HEK293 (cell line): Measurements from ENCODE around the gene DICER1.

ENCODE experiments used
- CTCF ChIA-PET: fragments of 350-600 bp; formaldehyde crosslinking; extraction: SDS; loops from one replicate; lab custom pipeline; 2021; ENCODE audit warnings: antibody characterized with exemption; lab: Yijun Ruan, JAX
- POLR2A ChIA-PET: fragments of 300-600 bp; formaldehyde crosslinking; extraction: SDS; loops from one replicate; lab custom pipeline; 2020; ENCODE audit warnings: antibody characterized with exemption, inconsistent platforms; lab: Yijun Ruan, JAX
- H3K27ac ChIP-seq: fragments of 200-500 bp; sonication (Bioruptor generic); 2 replicates; pipeline ENCODE4 v1.5.1; 2014; ENCODE audit warnings: low read depth, low read length, control low read depth, inconsistent platforms; ENCODE audit errors: extremely low read depth
- H3K36me3 ChIP-seq, 2 experiments: fragments of 200-500 bp in 1 of 2; sonication (Bioruptor generic) in 1 of 2; 1 replicate in 1 of 2; 2 replicates in 1 of 2; pipeline ENCODE4 v1.5.1; 2014 to 2017; ENCODE audit warnings: inconsistent platforms in 2 of 2, low read length in 2 of 2; ENCODE audit not compliant: control insufficient read depth in 2 of 2, insufficient read depth in 1 of 2
- H3K4me1 ChIP-seq: fragments of 200-500 bp; sonication (Bioruptor generic); 2 replicates; pipeline ENCODE4 v1.5.1; 2014; ENCODE audit warnings: mild to moderate bottlenecking, low read length, inconsistent platforms; ENCODE audit not compliant: control insufficient read depth, insufficient read depth
- H3K4me3 ChIP-seq: 2 replicates; pipeline ENCODE4 v1.5.1; 2011; ENCODE audit warnings: low read depth, mild to moderate bottlenecking, control low read depth, low read length, moderate library complexity
- H3K9me3 ChIP-seq: fragments of 200-500 bp; sonication (Bioruptor generic); 2 replicates; pipeline ENCODE4 v1.5.1; 2014; ENCODE audit warnings: low read depth, low read length, inconsistent platforms; ENCODE audit not compliant: control insufficient read depth, insufficient read depth
- GLI2 ChIP-seq: fragments of 450-650 bp; formaldehyde crosslinking; IDR thresholded peaks from 2 replicates; pipeline ENCODE4; 2017; ENCODE audit warnings: missing biosample characterization, missing genetic modification characterization, low read depth, borderline replicate concordance
- KLF7 ChIP-seq: fragments of 450-650 bp; formaldehyde crosslinking; IDR thresholded peaks from 2 replicates; pipeline ENCODE4 v1.5.1; 2016; ENCODE audit warnings: missing biosample characterization, missing genetic modification characterization, borderline replicate concordance
- KLF9 ChIP-seq: fragments of 450-650 bp; formaldehyde crosslinking; IDR thresholded peaks from 2 replicates; pipeline ENCODE4 v1.5.1; 2016; ENCODE audit warnings: missing biosample characterization, missing genetic modification characterization, low read depth
- TCF7L2 ChIP-seq: IDR thresholded peaks from 2 replicates; pipeline ENCODE4 v1.6.1; 2011; ENCODE audit warnings: low read depth, mild to moderate bottlenecking, inconsistent platforms, low read length, moderate library complexity, borderline replicate concordance
- ZBTB1 ChIP-seq: fragments of 450-650 bp; formaldehyde crosslinking; IDR thresholded peaks from 2 replicates; pipeline ENCODE4 v1.5.1; 2016; ENCODE audit warnings: missing biosample characterization, missing genetic modification characterization
- ZBTB48 ChIP-seq: fragments of 450-650 bp; formaldehyde crosslinking; IDR thresholded peaks from 2 replicates; pipeline ENCODE4 v1.5.1; 2016; ENCODE audit warnings: missing biosample characterization, missing genetic modification characterization
- ZEB2 ChIP-seq: fragments of 450-650 bp; formaldehyde crosslinking; IDR thresholded peaks from 2 replicates; pipeline ENCODE4 v1.5.1; 2016; ENCODE audit warnings: missing biosample characterization, missing genetic modification characterization
- ZIC2 ChIP-seq: fragments of 450-650 bp; formaldehyde crosslinking; IDR thresholded peaks from 2 replicates; pipeline ENCODE4 v1.5.1; 2016; ENCODE audit warnings: missing biosample characterization, missing genetic modification characterization
- ZNF16 ChIP-seq: fragments of 450-650 bp; formaldehyde crosslinking; IDR thresholded peaks from 2 replicates; pipeline ENCODE4 v1.5.1; 2016; ENCODE audit warnings: low read depth, missing biosample characterization, missing genetic modification characterization
- ZNF175 ChIP-seq: fragments of 450-650 bp; formaldehyde crosslinking; IDR thresholded peaks from 2 replicates; pipeline ENCODE4 v1.5.1; 2016; ENCODE audit warnings: missing biosample characterization, missing genetic modification characterization
- ZNF324 ChIP-seq: fragments of 450-650 bp; formaldehyde crosslinking; IDR thresholded peaks from 2 replicates; pipeline ENCODE4 v1.5.1; 2016; ENCODE audit warnings: missing biosample characterization, missing genetic modification characterization
- ZNF354C ChIP-seq: fragments of 450-650 bp; formaldehyde crosslinking; IDR thresholded peaks from 2 replicates; pipeline ENCODE4 v1.5.1; 2016; ENCODE audit warnings: missing biosample characterization, missing genetic modification characterization, low read depth, borderline replicate concordance
- ZNF404 ChIP-seq: fragments of 450-650 bp; formaldehyde crosslinking; IDR thresholded peaks from 2 replicates; pipeline ENCODE4 v1.5.1; 2017; ENCODE audit warnings: missing biosample characterization, missing genetic modification characterization
- ZNF423 ChIP-seq: fragments of 450-650 bp; formaldehyde crosslinking; IDR thresholded peaks from 2 replicates; pipeline ENCODE4 v1.5.1; 2016; ENCODE audit warnings: missing biosample characterization, missing genetic modification characterization
- ZNF426 ChIP-seq: fragments of 450-650 bp; formaldehyde crosslinking; IDR thresholded peaks from 2 replicates; pipeline ENCODE4 v1.5.1; 2017; ENCODE audit warnings: missing biosample characterization, missing genetic modification characterization, mild to moderate bottlenecking, inconsistent platforms, moderate library complexity
- ZNF473 ChIP-seq: fragments of 450-650 bp; formaldehyde crosslinking; IDR thresholded peaks from 2 replicates; pipeline ENCODE4 v1.5.1; 2017; ENCODE audit warnings: missing biosample characterization, missing genetic modification characterization
- ZNF521 ChIP-seq: fragments of 450-650 bp; formaldehyde crosslinking; IDR thresholded peaks from 2 replicates; pipeline ENCODE4 v1.5.1; 2017; ENCODE audit warnings: missing biosample characterization, mild to moderate bottlenecking, missing genetic modification characterization
- ZNF544 ChIP-seq: fragments of 450-650 bp; formaldehyde crosslinking; IDR thresholded peaks from 2 replicates; pipeline ENCODE4 v1.5.0; 2017; ENCODE audit warnings: missing biosample characterization, missing genetic modification characterization
- ZNF548 ChIP-seq: fragments of 450-650 bp; formaldehyde crosslinking; IDR thresholded peaks from 2 replicates; pipeline ENCODE4 v1.5.1; 2016; ENCODE audit warnings: missing biosample characterization, missing genetic modification characterization
- ZNF747 ChIP-seq: fragments of 450-650 bp; formaldehyde crosslinking; IDR thresholded peaks from 2 replicates; pipeline ENCODE4 v1.5.1; 2016; ENCODE audit warnings: missing biosample characterization, missing genetic modification characterization
- ZNF776 ChIP-seq: fragments of 450-650 bp; formaldehyde crosslinking; IDR thresholded peaks from 2 replicates; pipeline ENCODE4 v1.5.0; 2017; ENCODE audit warnings: missing biosample characterization, missing genetic modification characterization, borderline replicate concordance
- ZNF785 ChIP-seq: fragments of 450-650 bp; formaldehyde crosslinking; IDR thresholded peaks from 2 replicates; pipeline ENCODE4 v1.5.1; 2016; ENCODE audit warnings: missing biosample characterization, missing genetic modification characterization
- ZNF791 ChIP-seq: fragments of 450-650 bp; formaldehyde crosslinking; IDR thresholded peaks from 2 replicates; pipeline ENCODE4 v1.5.1; 2016; ENCODE audit warnings: missing biosample characterization, missing genetic modification characterization
- ZSCAN16 ChIP-seq: fragments of 450-650 bp; formaldehyde crosslinking; IDR thresholded peaks from 2 replicates; pipeline ENCODE4 v1.5.1; 2016; ENCODE audit warnings: missing biosample characterization, missing genetic modification characterization
- ZSCAN23 ChIP-seq: fragments of 450-650 bp; formaldehyde crosslinking; IDR thresholded peaks from 2 replicates; pipeline ENCODE4 v1.5.1; 2016; ENCODE audit warnings: missing biosample characterization, missing genetic modification characterization
- TF ChIP-seq, protein P1 (sequence below): fragments of 450-650 bp; formaldehyde crosslinking; IDR thresholded peaks from 2 replicates; pipeline ENCODE4 v1.5.1; 2016; ENCODE audit warnings: missing biosample characterization, missing genetic modification characterization

Gene DICER1

DNA sequence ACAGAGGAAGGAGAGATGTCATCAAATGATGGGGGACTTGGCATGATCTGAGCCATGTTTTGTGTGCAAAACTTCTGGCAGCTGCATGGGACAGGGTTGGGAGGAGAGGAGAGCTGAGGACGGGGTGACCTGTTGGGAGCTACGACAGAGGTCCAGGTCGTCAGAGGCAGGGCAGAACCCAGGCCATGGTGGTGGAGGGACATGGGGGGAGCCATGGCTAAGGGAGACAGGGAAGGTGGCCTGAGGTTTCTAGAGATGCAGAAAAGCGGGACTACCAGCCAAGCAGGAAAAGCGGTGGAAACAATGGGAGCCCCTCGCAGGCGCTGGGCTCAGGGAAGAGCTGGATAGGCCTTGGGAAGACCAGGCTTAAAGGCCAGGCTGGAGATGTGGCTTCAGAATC, 88.3 kb downstream of the DICER1 start:
- CTCF ChIA-PET = no interaction called here
- no peak overlapping the region for H3K27ac ChIP-seq
- no peaks in the 10 kb centered on the region for H3K4me1 ChIP-seq
- TF ChIP-seq ZSCAN16 (tag by site-specific recombination) = no peak
- no peak for TF ChIP-seq ZIC2 (tag by site-specific recombination)
- no peak for TF ChIP-seq ZNF423 (tag by site-specific recombination)
- TF ChIP-seq ZNF426 (tag by site-specific recombination) = no peak
- no peak for TF ChIP-seq ZNF747 (tag by site-specific recombination)
- TF ChIP-seq ZNF776 (tag by site-specific recombination) = no peak
- no peak for TF ChIP-seq ZNF324
- no peak for TF ChIP-seq ZNF785 (tag by site-specific recombination)
- TF ChIP-seq ZEB2 (tag by site-specific recombination) = no peak
- TF ChIP-seq KLF7 (tag by site-specific recombination) = no peak
- TF ChIP-seq KLF9 (tag by site-specific recombination) = no peak
- TF ChIP-seq GLI2 (tag by site-specific recombination) = no peak
- no peak for TF ChIP-seq ZNF791
- TF ChIP-seq ZNF16 (tag by site-specific recombination) = no peak
- TF ChIP-seq, protein P1, sequence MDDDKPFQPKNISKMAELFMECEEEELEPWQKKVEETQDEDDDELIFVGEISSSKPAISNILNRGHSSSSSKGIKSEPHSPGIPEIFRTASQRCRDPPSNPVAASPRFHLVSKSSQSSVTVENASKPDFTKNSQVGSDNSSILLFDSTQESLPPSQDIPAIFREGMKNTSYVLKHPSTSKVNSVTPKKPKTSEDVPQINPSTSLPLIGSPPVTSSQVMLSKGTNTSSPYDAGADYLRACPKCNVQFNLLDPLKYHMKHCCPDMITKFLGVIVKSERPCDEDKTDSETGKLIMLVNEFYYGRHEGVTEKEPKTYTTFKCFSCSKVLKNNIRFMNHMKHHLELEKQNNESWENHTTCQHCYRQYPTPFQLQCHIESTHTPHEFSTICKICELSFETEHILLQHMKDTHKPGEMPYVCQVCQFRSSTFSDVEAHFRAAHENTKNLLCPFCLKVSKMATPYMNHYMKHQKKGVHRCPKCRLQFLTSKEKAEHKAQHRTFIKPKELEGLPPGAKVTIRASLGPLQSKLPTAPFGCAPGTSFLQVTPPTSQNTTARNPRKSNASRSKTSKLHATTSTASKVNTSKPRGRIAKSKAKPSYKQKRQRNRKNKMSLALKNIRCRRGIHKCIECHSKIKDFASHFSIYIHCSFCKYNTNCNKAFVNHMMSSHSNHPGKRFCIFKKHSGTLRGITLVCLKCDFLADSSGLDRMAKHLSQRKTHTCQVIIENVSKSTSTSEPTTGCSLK (tag by site-specific recombination) = no peak
- no peak for TF ChIP-seq ZNF354C (tag by site-specific recombination)
- no peaks in the 10 kb centered on the region for H3K36me3 ChIP-seq
- POLR2A ChIA-PET = no interaction called here
- no peak overlapping the region for H3K4me3 ChIP-seq
- no peaks in the 10 kb centered on the region for H3K9me3 ChIP-seq

DNA sequence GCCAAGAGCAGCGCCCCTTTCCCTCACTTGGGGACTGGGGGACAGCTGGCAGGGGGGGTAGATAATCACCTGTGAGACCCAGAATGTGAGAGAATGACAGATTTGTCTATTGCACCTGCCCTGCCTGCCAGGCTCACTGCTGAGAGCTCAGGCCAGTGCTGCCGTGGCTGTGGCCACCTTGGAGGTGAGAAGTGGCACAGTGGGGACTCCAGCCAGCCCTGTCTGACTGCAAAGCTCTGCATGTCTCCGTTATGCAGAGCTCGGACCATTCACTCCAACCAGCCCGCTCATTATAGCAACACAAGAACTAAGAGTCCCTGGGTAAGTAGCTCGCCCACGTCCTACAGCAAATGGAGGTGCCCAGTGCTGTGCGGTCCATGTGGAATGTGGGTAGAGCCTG, 88.8 kb downstream of the DICER1 start:
- H3K36me3 ChIP-seq = no peaks in the 10 kb centered on the region
- CTCF ChIA-PET = no interaction called here
- no peaks in the 10 kb centered on the region for H3K4me1 ChIP-seq
- H3K27ac ChIP-seq = no peak overlapping the region
- POLR2A ChIA-PET = interaction anchor here (0.6 kb wide), 1 partner anchor 298 kb away, joined by 4 read pairs; the partner anchor contains the start of gene GSC
- H3K9me3 ChIP-seq = no peaks in the 10 kb centered on the region
- TF ChIP-seq ZNF548 (tag by site-specific recombination) (no peak), GLI2 (tag by site-specific recombination) (no peak), ZSCAN23 (tag by site-specific recombination) (no peak), ZNF473 (no peak), ZBTB48 (no peak), ZNF404 (tag by site-specific recombination) (no peak), ZBTB1 (no peak), ZNF521 (no peak), ZNF544 (tag by site-specific recombination) (no peak), TCF7L2 (no peak), ZNF175 (no peak)
- TF ChIP-seq, all 188 proteins: peak for 0
- H3K4me3 ChIP-seq = no peak overlapping the region
